ENCODE data around the gene UMPS. TPM values are rescaled to one million over a fixed set of nuclear protein-coding genes. Genes with fewer than 3 reads are reported as not detected.
A peak's percentile ranks its signal among the peaks of the same experiment; 100 is the strongest.
"Not testable (repeated sequence)": the region's sequence is repeated elsewhere in the genome, so short reads cannot be mapped to it uniquely, and the experiment has no call there.

UMPS gene
- total RNA-seq, 1 donor from 2014 or later: 31.3 TPM

DNA sequence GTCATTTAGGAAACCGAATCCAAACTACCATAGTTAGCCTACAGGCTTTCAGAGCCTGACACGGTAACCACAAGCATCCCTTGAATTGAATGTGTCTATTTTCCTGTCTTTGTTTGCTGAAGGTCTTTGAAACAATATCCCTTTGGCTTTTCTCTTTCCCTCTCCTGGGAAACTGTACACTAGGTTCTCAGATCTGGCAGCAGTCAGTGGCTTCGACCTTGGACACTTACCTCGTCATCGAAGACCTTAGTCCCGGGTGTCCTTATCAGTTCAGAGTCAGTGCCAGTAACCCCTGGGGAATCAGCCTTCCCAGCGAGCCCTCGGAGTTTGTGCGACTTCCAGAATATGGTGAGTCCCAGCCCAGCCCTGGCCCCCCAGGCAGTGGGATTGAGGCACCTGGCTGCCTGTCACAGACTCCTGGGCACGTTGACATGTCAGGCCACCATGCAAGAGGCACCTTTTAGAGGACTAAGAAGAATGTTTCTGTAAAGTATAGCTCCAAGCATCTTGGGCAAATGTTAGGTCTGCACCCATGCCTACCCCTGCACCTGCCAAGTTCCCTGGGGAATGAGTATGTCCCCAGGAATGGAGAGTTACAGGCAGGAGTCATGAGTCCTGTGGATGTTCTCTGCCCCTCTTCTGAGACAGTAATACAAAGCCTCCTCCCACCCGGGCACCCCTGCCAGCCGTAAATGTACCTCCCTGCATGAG lies 30.4 kb upstream of the UMPS start:
- DNase-seq (ENCODE audit: low read depth): no peak
- Histone ChIP-seq H3K27me3 (ENCODE audit: control insufficient read depth, insufficient read depth, low read length) (peaks cover 2% of the 10 kb centered on the region), H3K36me3 (ENCODE audit: control insufficient read depth, insufficient read depth, low read length) (no peaks in the 10 kb centered on the region), H3K4me3 (ENCODE audit: low read depth, low read length) (no peak overlapping the region)
- TF ChIP-seq, protein P1, sequence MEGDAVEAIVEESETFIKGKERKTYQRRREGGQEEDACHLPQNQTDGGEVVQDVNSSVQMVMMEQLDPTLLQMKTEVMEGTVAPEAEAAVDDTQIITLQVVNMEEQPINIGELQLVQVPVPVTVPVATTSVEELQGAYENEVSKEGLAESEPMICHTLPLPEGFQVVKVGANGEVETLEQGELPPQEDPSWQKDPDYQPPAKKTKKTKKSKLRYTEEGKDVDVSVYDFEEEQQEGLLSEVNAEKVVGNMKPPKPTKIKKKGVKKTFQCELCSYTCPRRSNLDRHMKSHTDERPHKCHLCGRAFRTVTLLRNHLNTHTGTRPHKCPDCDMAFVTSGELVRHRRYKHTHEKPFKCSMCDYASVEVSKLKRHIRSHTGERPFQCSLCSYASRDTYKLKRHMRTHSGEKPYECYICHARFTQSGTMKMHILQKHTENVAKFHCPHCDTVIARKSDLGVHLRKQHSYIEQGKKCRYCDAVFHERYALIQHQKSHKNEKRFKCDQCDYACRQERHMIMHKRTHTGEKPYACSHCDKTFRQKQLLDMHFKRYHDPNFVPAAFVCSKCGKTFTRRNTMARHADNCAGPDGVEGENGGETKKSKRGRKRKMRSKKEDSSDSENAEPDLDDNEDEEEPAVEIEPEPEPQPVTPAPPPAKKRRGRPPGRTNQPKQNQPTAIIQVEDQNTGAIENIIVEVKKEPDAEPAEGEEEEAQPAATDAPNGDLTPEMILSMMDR (IDR thresholded peaks at IDR 0.05; ENCODE audit: insufficient read depth, low read length, severe bottlenecking): no peak
- FAIRE-seq: peak; percentile 40

- FAIRE-seq (no peak), DNase-seq (ENCODE audit: low read depth) (peak; percentile 17)
- H3K36me3 ChIP-seq (ENCODE audit: control insufficient read depth, insufficient read depth, low read length): no peaks in the 10 kb centered on the region
- TF ChIP-seq, protein P1 (IDR thresholded peaks at IDR 0.05; ENCODE audit: insufficient read depth, low read length, severe bottlenecking): no peak
- no peak overlapping the region for H3K4me3 ChIP-seq (ENCODE audit: low read depth, low read length)
- peaks cover 2% of the 10 kb centered on the region for H3K27me3 ChIP-seq (ENCODE audit: control insufficient read depth, insufficient read depth, low read length)
Measured at GRCh38 chr3:124700880-124701684, 29.2 kb upstream of the UMPS start.

DNA sequence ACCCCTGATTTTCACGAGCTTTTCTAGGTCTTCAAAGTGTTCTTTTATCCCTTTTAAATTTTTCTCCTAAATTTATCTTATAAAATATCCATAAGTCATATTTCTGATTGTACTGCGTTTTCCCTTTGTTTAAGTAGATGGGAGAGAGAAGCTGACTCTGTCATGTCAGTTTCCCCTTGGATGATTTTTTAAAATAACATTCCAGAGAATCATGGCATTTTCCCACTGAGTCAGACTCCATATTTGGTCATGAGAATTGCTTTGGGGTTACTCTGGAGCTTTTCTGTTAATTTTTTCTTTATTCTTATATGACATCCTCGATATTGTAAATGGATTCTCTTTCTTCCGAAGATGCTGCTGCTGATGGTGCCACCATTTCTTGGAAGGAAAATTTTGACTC lies 28.6 kb upstream of the UMPS start:
- TF ChIP-seq, protein P1 (IDR thresholded peaks at IDR 0.05; ENCODE audit: insufficient read depth, low read length, severe bottlenecking): no peak
- no peaks in the 10 kb centered on the region for H3K36me3 ChIP-seq (ENCODE audit: control insufficient read depth, insufficient read depth, low read length)
- H3K4me3 ChIP-seq (ENCODE audit: low read depth, low read length): no peak overlapping the region
- FAIRE-seq: no peak
- no peak for DNase-seq (ENCODE audit: low read depth)
- peaks cover 2% of the 10 kb centered on the region for H3K27me3 ChIP-seq (ENCODE audit: control insufficient read depth, insufficient read depth, low read length)

DNA sequence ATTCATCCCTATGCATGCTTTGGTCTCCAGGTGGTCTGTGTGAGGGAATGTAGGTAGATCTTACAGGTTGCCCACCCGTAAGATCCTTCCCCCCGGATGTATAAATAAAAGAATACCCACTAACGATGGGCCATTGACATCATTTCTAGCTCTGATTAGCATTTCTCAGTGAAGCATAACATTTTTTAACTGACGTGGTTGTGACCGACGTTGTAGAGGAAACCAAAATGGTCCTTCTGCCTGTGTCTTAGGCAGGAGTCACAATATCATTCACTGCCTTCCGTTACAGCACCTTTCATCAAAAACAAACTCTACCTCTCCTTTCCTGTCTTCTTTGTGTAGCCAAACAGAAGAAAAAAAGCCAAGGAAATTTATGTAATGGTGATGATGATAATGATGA lies 27.3 kb upstream of the UMPS start:
- FAIRE-seq: no peak

GRCh38 chr3:124705552-124705951 lies 24.7 kb upstream of the UMPS start:
- H3K27me3 ChIP-seq (ENCODE audit: control insufficient read depth, insufficient read depth, low read length): peaks cover 2% of the 10 kb centered on the region
- FAIRE-seq: no peak
- no peak overlapping the region for H3K4me3 ChIP-seq (ENCODE audit: low read depth, low read length)
- TF ChIP-seq, protein P1 (IDR thresholded peaks at IDR 0.05; ENCODE audit: insufficient read depth, low read length, severe bottlenecking): no peak
- DNase-seq (ENCODE audit: low read depth): no peak
- no peaks in the 10 kb centered on the region for H3K36me3 ChIP-seq (ENCODE audit: control insufficient read depth, insufficient read depth, low read length)

More for the DNA sequence above, 27.3 kb upstream of the UMPS start:
- DNase-seq (ENCODE audit: low read depth): no peak
- TF ChIP-seq, protein P1 (IDR thresholded peaks at IDR 0.05; ENCODE audit: insufficient read depth, low read length, severe bottlenecking): no peak
- no peak overlapping the region for H3K4me3 ChIP-seq (ENCODE audit: low read depth, low read length)
- H3K27me3 ChIP-seq (ENCODE audit: control insufficient read depth, insufficient read depth, low read length): peaks cover 2% of the 10 kb centered on the region
- H3K36me3 ChIP-seq (ENCODE audit: control insufficient read depth, insufficient read depth, low read length): no peaks in the 10 kb centered on the region

DNA sequence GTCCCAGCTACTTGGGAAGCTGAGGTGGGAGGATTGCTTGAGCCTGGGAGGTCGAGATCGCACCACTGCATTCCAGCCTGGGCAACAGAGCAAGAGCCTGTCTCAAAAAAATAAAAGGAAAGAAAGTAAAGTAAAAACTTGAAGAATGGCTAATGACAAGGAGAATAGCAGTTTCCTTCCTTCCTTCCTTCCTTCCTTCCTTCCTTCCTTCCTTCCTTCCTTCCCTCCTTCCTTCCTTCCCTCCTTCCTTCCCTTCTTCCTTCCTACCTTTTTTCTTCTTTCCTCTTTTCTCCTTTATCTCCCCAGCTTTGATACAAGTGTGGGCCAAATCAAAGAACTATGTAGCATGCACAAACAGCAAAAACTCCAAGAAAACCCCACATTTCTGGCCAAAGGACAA lies 23.0 kb upstream of the UMPS start:
- not testable (repeated sequence) for FAIRE-seq; H3K36me3 ChIP-seq (ENCODE audit: control insufficient read depth, insufficient read depth, low read length); DNase-seq (ENCODE audit: low read depth); H3K27me3 ChIP-seq (ENCODE audit: control insufficient read depth, insufficient read depth, low read length); H3K4me3 ChIP-seq (ENCODE audit: low read depth, low read length)

All from bronchial epithelial cell (primary cell).